HL-60 (cell line): Measurements from ENCODE around the gene BCL7A.
A peak's percentile ranks its signal among the peaks of the same experiment; 100 is the strongest.

Experiments used
- DNase-seq, 2 experiments: peaks; one replicate each; pipeline ENCODE4 v3.0.0-alpha.2; 2010 to 2020; ENCODE audit warnings: low read depth in 1 of 2, low spot score in 1 of 2
- H3K27ac ChIP-seq: fragments of 250-450 bp; sonication (Bioruptor Pico); replicated peaks from 2 replicates; pipeline ENCODE4 v1.5.1; 2020; ENCODE audit warnings: mild to moderate bottlenecking, moderate library complexity
- H3K27me3 ChIP-seq: fragments of 250-450 bp; sonication (Bioruptor Pico); 2 replicates; pipeline ENCODE4 v1.5.1; 2021; ENCODE audit warnings: mild to moderate bottlenecking, moderate library complexity; ENCODE audit not compliant: insufficient read depth, poor library complexity, severe bottlenecking
- H3K4me3 ChIP-seq: replicated peaks from 2 replicates; pipeline ENCODE4 v1.5.1; 2011; ENCODE audit warnings: mild to moderate bottlenecking, control low read depth, low read length; ENCODE audit not compliant: insufficient read depth
- CTCF ChIP-seq: IDR thresholded peaks from one replicate; pipeline ENCODE4 v1.5.1; 2011; ENCODE audit warnings: low read length, control low read depth, inconsistent platforms; ENCODE audit not compliant: insufficient read depth
- GABPA ChIP-seq: IDR thresholded peaks from 2 replicates; pipeline ENCODE4 v1.6.1; 2012; ENCODE audit warnings: low read depth
- POLR2AphosphoS5 ChIP-seq: IDR thresholded peaks from 2 replicates; pipeline ENCODE4 v1.6.1; 2012; ENCODE audit warnings: low read depth
- SPI1 ChIP-seq: IDR thresholded peaks from 2 replicates; pipeline ENCODE4 v1.6.1; 2012; ENCODE audit warnings: low read depth, mild to moderate bottlenecking, borderline replicate concordance
- TF ChIP-seq, protein P1 (sequence below): IDR thresholded peaks from 2 replicates; pipeline ENCODE4 v1.6.1; 2012; ENCODE audit warnings: low read depth; ENCODE audit not compliant: insufficient replicate concordance

BCL7A gene

DNA sequence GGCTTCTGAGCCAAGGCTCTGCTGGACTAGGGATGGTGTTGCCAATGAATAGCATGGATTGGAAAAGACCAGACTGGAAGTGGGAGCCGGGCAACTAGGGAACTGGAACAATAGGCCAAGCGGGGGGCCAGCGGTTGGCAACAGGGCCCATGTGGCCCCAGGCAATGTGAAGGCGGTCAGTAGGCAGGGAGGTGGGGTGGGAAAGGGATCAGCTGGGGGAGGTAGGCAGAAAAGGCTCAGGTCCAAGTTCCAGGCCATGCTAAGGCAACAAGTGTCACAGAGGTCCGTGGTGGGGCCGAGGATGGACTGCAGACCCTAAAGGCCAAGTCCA lies 42.0 kb downstream of the BCL7A start:
- TF ChIP-seq SPI1 (no peak), CTCF (no peak), GABPA (no peak), POLR2AphosphoS5 (no peak)
- TF ChIP-seq, protein P1, sequence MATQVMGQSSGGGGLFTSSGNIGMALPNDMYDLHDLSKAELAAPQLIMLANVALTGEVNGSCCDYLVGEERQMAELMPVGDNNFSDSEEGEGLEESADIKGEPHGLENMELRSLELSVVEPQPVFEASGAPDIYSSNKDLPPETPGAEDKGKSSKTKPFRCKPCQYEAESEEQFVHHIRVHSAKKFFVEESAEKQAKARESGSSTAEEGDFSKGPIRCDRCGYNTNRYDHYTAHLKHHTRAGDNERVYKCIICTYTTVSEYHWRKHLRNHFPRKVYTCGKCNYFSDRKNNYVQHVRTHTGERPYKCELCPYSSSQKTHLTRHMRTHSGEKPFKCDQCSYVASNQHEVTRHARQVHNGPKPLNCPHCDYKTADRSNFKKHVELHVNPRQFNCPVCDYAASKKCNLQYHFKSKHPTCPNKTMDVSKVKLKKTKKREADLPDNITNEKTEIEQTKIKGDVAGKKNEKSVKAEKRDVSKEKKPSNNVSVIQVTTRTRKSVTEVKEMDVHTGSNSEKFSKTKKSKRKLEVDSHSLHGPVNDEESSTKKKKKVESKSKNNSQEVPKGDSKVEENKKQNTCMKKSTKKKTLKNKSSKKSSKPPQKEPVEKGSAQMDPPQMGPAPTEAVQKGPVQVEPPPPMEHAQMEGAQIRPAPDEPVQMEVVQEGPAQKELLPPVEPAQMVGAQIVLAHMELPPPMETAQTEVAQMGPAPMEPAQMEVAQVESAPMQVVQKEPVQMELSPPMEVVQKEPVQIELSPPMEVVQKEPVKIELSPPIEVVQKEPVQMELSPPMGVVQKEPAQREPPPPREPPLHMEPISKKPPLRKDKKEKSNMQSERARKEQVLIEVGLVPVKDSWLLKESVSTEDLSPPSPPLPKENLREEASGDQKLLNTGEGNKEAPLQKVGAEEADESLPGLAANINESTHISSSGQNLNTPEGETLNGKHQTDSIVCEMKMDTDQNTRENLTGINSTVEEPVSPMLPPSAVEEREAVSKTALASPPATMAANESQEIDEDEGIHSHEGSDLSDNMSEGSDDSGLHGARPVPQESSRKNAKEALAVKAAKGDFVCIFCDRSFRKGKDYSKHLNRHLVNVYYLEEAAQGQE, result no peak
- DNase-seq, result no peak
- Histone ChIP-seq H3K27me3 (no peaks in the 10 kb centered on the region), H3K27ac (no peak overlapping the region), H3K4me3 (no peak overlapping the region)

- H3K27me3 ChIP-seq, result no peaks in the 10 kb centered on the region
- peak; percentile 45 to 54 for DNase-seq
- no peak for TF ChIP-seq GABPA
- TF ChIP-seq CTCF, result peak; percentile 4
- H3K4me3 ChIP-seq, result no peak overlapping the region
- no peak overlapping the region for H3K27ac ChIP-seq
Observed at GRCh38 chr12:122064025-122064777, 42.5 kb downstream of the BCL7A start.

GRCh38 chr12:122064780-122065588 lies 43.3 kb downstream of the BCL7A start:
- no peak overlapping the region for H3K4me3 ChIP-seq
- no peaks in the 10 kb centered on the region for H3K27me3 ChIP-seq
- DNase-seq, result no peak
- no peak overlapping the region for H3K27ac ChIP-seq
- TF ChIP-seq GABPA (no peak), SPI1 (no peak), POLR2AphosphoS5 (no peak), CTCF (no peak)
- TF ChIP-seq, protein P1, result no peak
